NCI-H774 (cell line): ENCODE results near the gene GORASP1.
"Not testable (repeated sequence)": the region's sequence is repeated elsewhere in the genome, so short reads cannot be mapped to it uniquely, and the experiment has no call there.

Experiments used
- DNase-seq: peaks from one replicate; lab custom pipeline; 2025; lab: John Stamatoyannopoulos, UW

Gene GORASP1

DNA sequence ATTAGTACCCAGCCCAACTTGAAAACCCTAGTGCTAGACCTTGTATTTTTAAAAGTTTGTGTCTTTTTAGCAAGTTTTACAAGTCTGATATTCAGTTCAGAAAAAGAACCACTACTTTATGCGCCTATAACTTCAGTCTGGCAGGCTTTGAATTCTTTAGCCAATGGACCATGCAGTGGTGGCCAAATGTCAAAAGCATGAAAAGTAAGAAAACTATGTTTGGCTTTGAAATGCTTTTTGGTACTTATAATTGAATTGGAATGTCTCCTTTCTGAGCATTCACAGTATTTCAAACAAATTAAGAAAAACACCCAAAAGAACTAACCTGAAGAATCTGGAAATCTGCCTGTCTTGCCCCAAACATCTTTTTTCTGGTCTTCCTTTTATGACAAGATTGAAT, 42.8 kb downstream of the GORASP1 start:
- DNase-seq, result no peak

DNA sequence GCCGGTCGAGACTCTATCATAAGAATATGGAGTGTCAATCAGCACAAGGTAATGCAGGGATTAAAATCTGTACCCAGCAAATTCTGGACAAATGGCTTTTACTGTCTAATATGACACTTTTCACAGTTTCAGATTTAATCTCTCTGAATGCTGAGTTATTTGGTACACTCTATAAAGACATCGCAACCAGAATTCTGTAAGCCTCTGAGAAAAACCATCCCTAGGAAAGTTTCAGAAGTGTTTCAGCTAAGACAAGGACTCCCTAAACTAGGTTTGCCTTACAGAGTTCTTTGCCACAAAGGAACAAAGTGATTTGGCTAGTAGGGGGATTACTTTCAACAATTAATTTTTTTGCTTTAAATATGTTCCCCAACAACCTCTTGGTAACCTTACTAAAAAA, 44.3 kb downstream of the GORASP1 start:
- no peak for DNase-seq

DNA sequence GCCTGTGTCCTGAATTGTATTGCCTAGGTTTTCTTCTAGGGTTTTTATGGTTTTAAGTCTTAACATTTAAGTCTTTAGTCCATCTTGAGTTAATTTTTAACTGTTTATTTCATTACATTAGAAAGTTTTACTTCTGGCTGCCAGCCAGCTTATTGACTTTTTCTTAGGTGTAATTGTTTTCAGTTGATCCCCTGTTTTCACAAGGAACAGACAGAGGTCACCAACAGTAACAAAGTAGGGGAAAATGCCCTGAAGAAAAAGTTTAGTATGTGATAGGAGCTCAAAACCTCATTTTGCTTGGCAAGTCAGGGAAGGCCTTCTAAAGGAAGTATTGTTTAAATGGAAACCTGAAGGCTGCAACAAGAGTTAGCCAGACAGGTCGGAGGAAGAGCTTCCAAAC, 45.2 kb downstream of the GORASP1 start:
- DNase-seq, result no peak

DNA sequence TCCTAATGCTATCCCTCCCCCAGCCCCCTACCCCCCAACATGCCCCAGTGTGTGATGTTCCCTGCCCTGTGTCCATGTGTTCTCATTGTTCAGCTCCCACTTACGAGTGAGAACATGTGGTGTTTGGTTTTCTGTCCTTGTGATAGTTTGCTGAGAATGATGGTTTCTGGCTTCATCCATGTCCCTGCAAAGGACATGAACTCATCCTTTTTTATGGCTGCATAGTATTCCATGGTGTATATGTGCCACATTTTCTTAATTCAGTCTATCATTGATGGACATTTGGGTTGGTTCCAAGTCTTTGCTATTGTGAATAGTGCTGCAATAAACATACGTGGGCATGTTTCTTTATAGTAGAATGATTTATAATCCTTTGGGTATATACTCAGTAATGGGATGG, 46.2 kb downstream of the GORASP1 start:
- not testable (repeated sequence) for DNase-seq

DNA sequence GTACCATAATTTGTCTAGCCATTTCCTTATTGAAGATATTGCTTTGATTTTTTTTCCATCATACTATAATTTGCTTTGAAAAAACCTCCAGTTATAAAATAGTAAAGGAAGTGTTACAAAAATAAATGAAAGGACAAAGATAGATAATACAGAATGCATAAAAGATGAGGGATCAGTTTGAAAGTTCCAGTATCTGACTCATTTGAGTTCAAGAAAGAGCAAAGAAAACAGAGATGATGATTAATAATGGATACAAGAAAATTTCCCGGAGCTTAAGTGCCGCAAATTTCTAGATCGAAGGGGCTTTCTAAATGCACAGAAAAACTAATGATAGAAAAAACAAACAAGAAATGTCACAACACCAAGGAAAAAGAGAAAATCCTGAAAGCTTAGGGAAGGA, 51.3 kb downstream of the GORASP1 start:
- DNase-seq, result no peak

DNA sequence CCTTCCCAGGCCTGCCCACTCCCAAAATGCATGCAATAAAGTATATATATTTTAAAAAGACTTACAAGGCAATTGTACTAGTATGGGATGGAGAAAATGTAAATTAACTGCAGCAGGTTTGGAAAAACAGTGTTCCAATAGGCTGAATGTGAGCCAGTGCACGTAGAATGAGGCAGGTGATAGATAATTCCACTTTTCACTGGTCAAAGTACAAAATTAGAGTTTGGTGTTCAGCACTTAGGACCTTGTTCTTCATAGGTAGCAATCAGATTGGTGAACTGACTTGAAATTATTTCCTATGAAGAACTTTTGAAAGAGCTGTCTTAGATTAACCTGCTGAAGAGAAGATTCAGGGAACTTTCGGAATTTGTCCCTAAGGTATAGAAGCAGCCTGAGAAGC, 53.7 kb downstream of the GORASP1 start:
- no peak for DNase-seq

DNA sequence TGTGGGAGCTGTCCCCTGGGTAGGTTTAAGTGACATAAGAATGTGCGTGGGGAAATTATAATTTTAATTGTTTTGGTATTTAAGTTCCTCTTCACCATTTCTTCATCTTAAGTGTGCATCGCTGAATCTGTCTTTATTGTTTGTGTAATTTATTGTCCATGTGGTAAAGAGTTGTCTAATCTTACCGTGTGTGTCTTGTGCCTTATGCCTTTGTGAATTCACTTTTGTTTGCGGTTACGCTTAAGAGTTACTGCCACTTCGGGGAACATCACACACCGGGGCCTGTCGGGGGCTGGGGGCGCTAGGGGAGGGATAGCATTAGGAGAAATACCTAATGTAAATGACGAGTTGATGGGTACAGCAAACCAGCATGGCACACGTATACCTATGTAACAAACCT, 54.8 kb downstream of the GORASP1 start:
- no peak for DNase-seq

DNA sequence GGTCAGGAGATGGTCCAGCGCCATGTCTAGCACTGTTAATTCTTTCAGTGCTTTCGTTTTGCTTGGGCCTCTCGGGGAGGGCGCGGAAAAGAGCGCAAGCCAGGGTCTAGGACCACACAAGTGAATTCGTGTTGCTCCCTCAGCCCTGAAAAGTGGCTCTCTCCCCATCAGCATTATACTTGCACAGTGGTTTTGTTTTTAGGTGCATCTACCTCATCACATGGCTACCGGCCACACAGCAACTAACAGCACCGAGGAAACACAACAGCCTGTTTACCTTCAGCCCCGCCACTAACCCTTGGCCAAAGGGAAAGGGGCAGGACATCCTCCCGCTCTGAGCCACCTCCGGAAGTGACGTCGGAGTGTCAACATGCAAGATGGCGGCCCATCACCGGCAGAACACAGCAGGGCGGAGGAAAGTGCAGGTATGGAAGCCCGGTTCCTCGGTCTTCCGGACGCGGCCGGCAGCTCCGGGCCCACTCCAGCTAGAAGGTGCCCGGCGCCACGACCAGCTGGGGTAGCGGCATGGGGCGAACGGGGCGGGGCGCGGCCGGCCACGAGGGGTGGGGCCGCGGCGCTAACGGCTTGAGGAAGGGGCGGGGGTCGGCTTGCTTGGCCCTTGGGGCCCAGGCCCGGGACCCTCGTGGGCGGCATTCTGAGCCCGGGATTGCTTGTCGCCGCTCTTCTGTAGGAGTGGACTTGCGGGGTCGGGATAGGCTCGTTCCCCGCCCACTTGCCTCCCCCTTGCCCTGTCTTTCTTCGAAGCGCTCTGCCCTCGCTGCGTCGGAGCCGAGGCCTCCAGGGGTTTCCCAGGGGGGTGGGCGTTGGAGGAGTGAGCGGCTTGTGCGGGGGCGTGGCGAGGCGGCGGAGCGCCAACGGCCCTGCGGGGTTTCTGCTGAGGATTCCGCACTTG, 55.5 kb downstream of the GORASP1 start, which contains the start of the genes SCN11A and WDR48:
TSS of gene SCN11A (minus strand) at position 296 of the 913 bp plus-strand sequence. CDS start 101,582 bp downstream, outside the sequence.
TSS of gene WDR48 (plus strand) at position 368 of the 913 bp plus-strand sequence. CDS start at position 378, 10 bp downstream.
- peak; percentile 71 for DNase-seq

DNA sequence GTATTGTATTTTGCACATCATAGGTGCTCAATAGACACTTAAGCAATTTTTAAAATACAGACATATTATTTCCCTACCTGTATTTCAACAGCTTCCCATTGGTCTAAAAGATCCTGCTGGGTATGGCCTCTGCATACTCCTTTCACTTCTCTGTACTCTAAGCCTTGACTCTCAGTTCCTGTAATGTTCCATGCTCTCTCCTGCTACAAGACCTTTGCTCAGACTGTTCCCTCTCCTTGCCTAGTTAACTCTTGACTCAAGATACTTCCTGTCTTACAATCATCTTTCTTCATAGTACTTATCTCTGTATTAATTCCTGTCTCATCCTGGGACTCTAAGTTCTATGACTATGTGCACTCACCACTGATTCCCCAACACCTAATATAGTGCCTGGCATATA, 57.4 kb downstream of the GORASP1 start:
- no peak for DNase-seq
